Activated CD8-positive, alpha-beta memory T cell treated with anti-CD3 and anti-CD28 coated beads, Interleukin-2, amount 50 U/mL, for 24 hours (primary cell): ENCODE data around the gene TCEAL1.
"Not testable (repeated sequence)": the region's sequence is repeated elsewhere in the genome, so short reads cannot be mapped to it uniquely, and the experiment has no call there.

Experiments used
- DNase-seq: peaks from one replicate; pipeline ENCODE4 v3.0.0-alpha.2; 2020; ENCODE audit errors: extremely low read depth

The TCEAL1 gene

GRCh38 chrX:103635436-103635835 is 6.7 kb downstream of the TCEAL1 start:
- DNase-seq = no peak

GRCh38 chrX:103637604-103638338 is 9.0 kb downstream of the TCEAL1 start:
- DNase-seq = no peak

- not testable (repeated sequence) for DNase-seq
Measured at GRCh38 chrX:103638479-103639346, 9.9 kb downstream of the TCEAL1 start.

GRCh38 chrX:103640401-103641155 is 11.8 kb downstream of the TCEAL1 start:
- DNase-seq = no peak

- no peak for DNase-seq
Measured at GRCh38 chrX:103644125-103644524, 15.3 kb downstream of the TCEAL1 start.

GRCh38 chrX:103647630-103648029 is 18.9 kb downstream of the TCEAL1 start:
- no peak for DNase-seq

GRCh38 chrX:103651151-103651773 is 22.5 kb downstream of the TCEAL1 start:
- DNase-seq = no peak

- DNase-seq = not testable (repeated sequence)
Measured at GRCh38 chrX:103655230-103656000, 26.6 kb downstream of the TCEAL1 start.

- no peak for DNase-seq
Measured at GRCh38 chrX:103656617-103657016, 27.8 kb downstream of the TCEAL1 start.

GRCh38 chrX:103657066-103657465 is 28.3 kb downstream of the TCEAL1 start:
- not testable (repeated sequence) for DNase-seq

GRCh38 chrX:103658681-103659433 is 30.1 kb downstream of the TCEAL1 start:
- DNase-seq = no peak

GRCh38 chrX:103659460-103659859 is 30.7 kb downstream of the TCEAL1 start:
- DNase-seq = not testable (repeated sequence)

- no peak for DNase-seq
Measured at GRCh38 chrX:103663981-103664762, 35.4 kb downstream of the TCEAL1 start.

- no peak for DNase-seq
Measured at GRCh38 chrX:103666202-103667107, 37.7 kb downstream of the TCEAL1 start.

- no peak for DNase-seq
Measured at GRCh38 chrX:103669745-103670144, 41.0 kb downstream of the TCEAL1 start.

- DNase-seq = no peak
Measured at GRCh38 chrX:103674531-103675454, 46.0 kb downstream of the TCEAL1 start.
